ENCODE data around the gene MYO1E.

GRCh38 chr15:59410391-59410896 is 37.8 kb upstream of the MYO1E start:
- TF ChIP-seq EZH2 (IDR thresholded peaks at IDR 0.05; ENCODE audit: borderline replicate concordance, low read length) (no peak), CTCF (conservative IDR thresholded peaks at IDR 0.05 in 1 of 2, IDR thresholded peaks at IDR 0.05 in 1 of 2; ENCODE audit: extremely low read depth in 1 of 2, insufficient read depth in 1 of 2, low read depth in 1 of 2, low read length in 2 of 2) (no peak)

All from mammary epithelial cell (primary cell).